HG03432 (cell line): ENCODE results near the gene COL17A1.

ENCODE experiments used
- ATAC-seq: cut with Tn5 transposase; IDR thresholded peaks from one replicate; pipeline ENCODE4 v1.9.1; 2021; ENCODE audit warnings: mild to moderate bottlenecking, moderate library complexity; ENCODE audit not compliant: unreplicated experiment

COL17A1 gene

GRCh38 chr10:104034401-104035193 is 51.1 kb downstream of the COL17A1 start:
- ATAC-seq: no peak

GRCh38 chr10:104033966-104034365 is 51.7 kb downstream of the COL17A1 start:
- ATAC-seq: no peak

GRCh38 chr10:104033401-104033930 is 52.2 kb downstream of the COL17A1 start:
- ATAC-seq: no peak

GRCh38 chr10:104032144-104032775 is 53.4 kb downstream of the COL17A1 start:
- no peak for ATAC-seq

- ATAC-seq: no peak
These were observed 54.0 kb downstream of the COL17A1 start for GRCh38 chr10:104031631-104032030.

GRCh38 chr10:104029521-104029860 is 56.2 kb downstream of the COL17A1 start:
- ATAC-seq: no peak

- no peak for ATAC-seq
These were observed 56.7 kb downstream of the COL17A1 start for GRCh38 chr10:104028823-104029520.

DNA sequence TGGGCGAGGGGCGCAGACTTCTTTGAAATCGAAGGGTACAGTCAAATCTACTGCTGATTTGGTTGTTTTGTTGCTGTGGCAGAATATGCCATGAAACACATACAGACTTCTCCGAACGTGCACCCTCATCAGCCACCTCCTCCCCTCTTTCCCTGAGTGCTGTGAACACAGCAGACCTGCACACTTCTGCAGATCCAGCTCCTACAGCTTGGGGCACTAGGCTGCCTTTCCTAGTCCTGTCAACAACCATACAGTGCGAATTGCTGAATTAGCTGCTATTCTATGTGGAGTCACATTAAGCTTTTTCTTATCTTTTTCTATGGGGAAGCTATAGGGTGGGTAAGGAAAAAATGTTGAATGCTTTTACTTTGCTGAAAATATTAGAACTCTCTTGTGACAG is 57.5 kb downstream of the COL17A1 start:
- no peak for ATAC-seq

GRCh38 chr10:104026762-104027161 is 58.9 kb downstream of the COL17A1 start:
- no peak for ATAC-seq

GRCh38 chr10:104025524-104025923 is 60.2 kb downstream of the COL17A1 start:
- no peak for ATAC-seq

GRCh38 chr10:104022026-104022425 is 63.7 kb downstream of the COL17A1 start:
- no peak for ATAC-seq

DNA sequence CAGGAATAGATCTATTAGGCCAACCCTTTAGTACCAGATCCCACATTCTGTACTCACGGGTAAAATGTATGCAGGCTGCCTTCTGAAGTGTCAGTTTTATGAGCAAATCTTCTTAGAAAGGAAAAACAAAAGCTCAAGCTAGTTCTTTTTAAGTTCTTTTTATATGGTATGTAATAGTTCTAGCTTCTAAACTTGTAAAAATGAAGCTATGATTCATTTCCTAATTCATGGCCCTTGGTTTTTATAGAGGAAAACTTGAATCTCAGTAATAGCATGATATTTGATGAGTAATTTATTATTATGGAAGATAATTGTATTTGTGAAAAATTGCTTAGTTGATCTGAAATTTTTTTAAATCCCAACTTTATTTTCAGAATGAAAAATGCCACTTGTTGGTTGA is 64.4 kb downstream of the COL17A1 start:
- no peak for ATAC-seq

- no peak for ATAC-seq
These were observed 65.7 kb downstream of the COL17A1 start for GRCh38 chr10:104020020-104020419.

- no peak for ATAC-seq
These were observed 67.2 kb downstream of the COL17A1 start for GRCh38 chr10:104018471-104018870.

- ATAC-seq: no peak
These were observed 69.0 kb downstream of the COL17A1 start for GRCh38 chr10:104016661-104017060.

DNA sequence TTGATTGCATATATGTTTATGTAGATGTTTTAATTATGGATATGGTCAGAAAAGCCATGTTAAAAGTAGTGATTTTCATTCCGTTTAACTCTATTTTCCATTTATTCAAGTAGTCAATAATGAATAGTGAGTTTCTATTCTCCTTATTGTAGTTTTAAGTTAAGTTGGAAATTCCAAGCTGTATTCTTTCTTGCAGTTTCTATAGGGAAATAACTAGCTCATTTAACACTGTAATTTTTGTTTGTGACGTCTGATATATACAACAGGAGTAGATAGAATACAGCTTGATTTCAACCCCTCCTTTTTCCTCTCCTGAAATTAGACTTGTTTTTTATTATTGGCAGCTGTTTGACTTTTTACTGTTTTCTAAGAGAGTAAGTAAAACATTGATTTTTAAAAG is 71.5 kb downstream of the COL17A1 start:
- no peak for ATAC-seq

GRCh38 chr10:104013489-104013888 is 72.2 kb downstream of the COL17A1 start:
- no peak for ATAC-seq

DNA sequence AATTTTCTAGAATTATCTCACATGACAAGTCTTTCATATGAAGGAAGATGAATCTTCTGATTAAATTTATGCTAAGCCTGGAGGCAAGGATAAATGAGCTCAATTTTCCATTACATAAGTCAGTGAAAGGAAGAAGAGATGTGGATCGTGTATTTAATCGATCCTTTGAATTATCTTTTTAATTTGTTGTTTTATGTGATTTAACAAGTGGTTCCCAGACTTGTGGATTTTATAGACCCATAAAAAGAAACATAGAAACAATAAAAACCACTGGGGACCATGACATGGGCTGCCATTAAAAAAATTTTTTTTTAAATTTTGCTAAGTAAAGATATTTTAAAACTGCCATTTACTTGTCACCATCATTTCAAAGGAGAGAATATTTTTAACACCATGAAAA is 73.8 kb downstream of the COL17A1 start:
- ATAC-seq: no peak

DNA sequence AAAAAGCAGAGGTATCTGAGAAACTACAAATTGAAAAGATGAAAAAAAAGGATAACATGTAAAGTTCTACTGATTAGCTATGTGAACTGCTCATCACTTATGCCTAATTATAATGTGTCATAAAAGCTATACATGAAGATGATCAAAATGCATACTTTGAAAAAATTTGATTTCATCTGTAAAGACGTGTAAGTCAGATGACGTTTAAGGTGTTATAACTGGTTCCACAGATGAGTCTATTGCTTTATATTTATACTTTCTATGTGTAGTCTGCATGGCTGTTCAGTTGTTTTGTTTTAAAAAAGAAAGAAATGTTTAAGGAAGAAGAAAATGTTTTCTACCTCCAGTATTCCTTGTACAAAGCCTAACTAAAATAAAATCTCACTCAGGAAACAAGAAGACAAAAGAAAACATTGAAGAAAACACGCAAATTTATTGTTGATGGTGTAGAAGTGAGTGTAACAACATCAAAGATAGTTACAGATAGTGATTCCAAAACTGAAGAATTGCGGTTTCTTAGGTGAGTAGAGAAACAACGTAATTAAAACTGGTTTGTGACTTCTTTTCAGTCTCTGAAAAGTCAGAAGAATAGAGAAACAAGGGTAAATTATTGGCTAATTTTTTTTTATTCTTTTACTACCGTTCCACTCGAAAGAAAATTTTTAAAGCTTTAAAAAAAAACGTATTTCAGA is 80.4 kb downstream of the COL17A1 start:
- ATAC-seq: no peak

GRCh38 chr10:104002911-104003310 is 82.8 kb downstream of the COL17A1 start:
- ATAC-seq: no peak

- no peak for ATAC-seq
These were observed 86.9 kb downstream of the COL17A1 start for GRCh38 chr10:103998805-103999204.
